Measurements from ENCODE around the gene RAB39A.

RAB39A gene

GRCh38 chr11:108003623-108004022, 75.4 kb downstream of the RAB39A start:
- no peaks in the 10 kb centered on the region for H3K79me1 ChIP-seq (ENCODE audit: low read length)
- no CpG with 5 or more reads among the region's 5 CpGs for WGBS (ENCODE audit: extremely low coverage, insufficient coverage, low lambda C conversion rate)

GRCh38 chr11:108007819-108008218, 79.6 kb downstream of the RAB39A start:
- Histone ChIP-seq H3K79me2 (ENCODE audit: control insufficient read depth, insufficient read depth, low read length) (peaks cover 19% of the 10 kb centered on the region), H2BK120ac (ENCODE audit: low read depth, low read length) (no peak overlapping the region), H3K18ac (ENCODE audit: low read length) (no peak overlapping the region), H3K9ac (ENCODE audit: low read length) (no peak overlapping the region), H2AK5ac (ENCODE audit: low read length) (no peak overlapping the region), H2BK15ac (replicated peaks; ENCODE audit: low read depth) (no peak overlapping the region), H3K27me3 (ENCODE audit: insufficient read depth, low read length, poor library complexity) (no peaks in the 10 kb centered on the region), H4K5ac (ENCODE audit: low read length) (no peak overlapping the region), H3K4me3 (ENCODE audit: low read length) (no peak overlapping the region), H3K23ac (ENCODE audit: low read length) (no peak overlapping the region), H3K36me3 (ENCODE audit: control insufficient read depth, insufficient read depth, low read length) (no peaks in the 10 kb centered on the region), H3K56ac (ENCODE audit: low read length) (no peak overlapping the region), H3K4me1 (ENCODE audit: control insufficient read depth, low read depth, low read length) (no peaks in the 10 kb centered on the region), H4K8ac (ENCODE audit: low read depth, low read length) (no peak overlapping the region), H3K27ac (ENCODE audit: low read depth, low read length) (no peak overlapping the region), H3K79me1 (ENCODE audit: low read length) (peaks cover 3% of the 10 kb centered on the region), H3K4ac (ENCODE audit: low read depth, low read length) (no peak overlapping the region), H3K4me2 (ENCODE audit: low read length) (no peak overlapping the region), H2BK5ac (ENCODE audit: low read length) (no peak overlapping the region)
- WGBS (ENCODE audit: extremely low coverage, insufficient coverage, low lambda C conversion rate), result no CpG with 5 or more reads among the region's 18 CpGs
- no peak for DNase-seq

More at GRCh38 chr11:108003623-108004022, 75.4 kb downstream of the RAB39A start:
- H2BK120ac ChIP-seq (ENCODE audit: low read depth, low read length), result no peak overlapping the region
- DNase-seq, result no peak
- H3K4me3 ChIP-seq (ENCODE audit: low read length), result no peak overlapping the region
- no peak overlapping the region for H2BK15ac ChIP-seq (replicated peaks; ENCODE audit: low read depth)
- no peak overlapping the region for H3K4ac ChIP-seq (ENCODE audit: low read depth, low read length)
- H3K27ac ChIP-seq (ENCODE audit: low read depth, low read length), result no peak overlapping the region
- no peaks in the 10 kb centered on the region for H3K79me2 ChIP-seq (ENCODE audit: control insufficient read depth, insufficient read depth, low read length)
- H3K4me2 ChIP-seq (ENCODE audit: low read length), result no peak overlapping the region
- no peak overlapping the region for H2AK5ac ChIP-seq (ENCODE audit: low read length)
- no peak overlapping the region for H3K56ac ChIP-seq (ENCODE audit: low read length)
- H2BK5ac ChIP-seq (ENCODE audit: low read length), result no peak overlapping the region
- H3K23ac ChIP-seq (ENCODE audit: low read length), result no peak overlapping the region
- no peak overlapping the region for H3K18ac ChIP-seq (ENCODE audit: low read length)
- H3K9ac ChIP-seq (ENCODE audit: low read length), result no peak overlapping the region
- no peaks in the 10 kb centered on the region for H3K27me3 ChIP-seq (ENCODE audit: insufficient read depth, low read length, poor library complexity)
- H3K36me3 ChIP-seq (ENCODE audit: control insufficient read depth, insufficient read depth, low read length), result no peaks in the 10 kb centered on the region
- H3K4me1 ChIP-seq (ENCODE audit: control insufficient read depth, low read depth, low read length), result no peaks in the 10 kb centered on the region
- H4K5ac ChIP-seq (ENCODE audit: low read length), result no peak overlapping the region
- no peak overlapping the region for H4K8ac ChIP-seq (ENCODE audit: low read depth, low read length)

- Histone ChIP-seq H3K79me2 (ENCODE audit: control insufficient read depth, insufficient read depth, low read length) (peaks cover 23% of the 10 kb centered on the region), H3K4ac (ENCODE audit: low read depth, low read length) (peak within 1 kb of the TSS; percentile 7), H2BK5ac (ENCODE audit: low read length) (peak within 1 kb of the TSS; percentile 85), H2AK5ac (ENCODE audit: low read length) (no peak within 1 kb of the TSS), H3K4me3 (ENCODE audit: low read length) (peak within 1 kb of the TSS; percentile 94), H3K9ac (ENCODE audit: low read length) (peak within 1 kb of the TSS; percentile 100), H4K5ac (ENCODE audit: low read length) (peak within 1 kb of the TSS; percentile 91), H3K79me1 (ENCODE audit: low read length) (peaks cover 5% of the 10 kb centered on the region), H2BK120ac (ENCODE audit: low read depth, low read length) (no peak within 1 kb of the TSS), H3K18ac (ENCODE audit: low read length) (peak within 1 kb of the TSS; percentile 10), H3K27ac (ENCODE audit: low read depth, low read length) (peak within 1 kb of the TSS; percentile 13), H3K27me3 (ENCODE audit: insufficient read depth, low read length, poor library complexity) (no peaks in the 10 kb centered on the region), H3K4me1 (ENCODE audit: control insufficient read depth, low read depth, low read length) (no peaks in the 10 kb centered on the region), H3K23ac (ENCODE audit: low read length) (peak within 1 kb of the TSS; percentile 100), H4K8ac (ENCODE audit: low read depth, low read length) (no peak within 1 kb of the TSS), H3K56ac (ENCODE audit: low read length) (peak within 1 kb of the TSS; percentile 100), H3K36me3 (ENCODE audit: control insufficient read depth, insufficient read depth, low read length) (no peaks in the 10 kb centered on the region), H3K4me2 (ENCODE audit: low read length) (peak within 1 kb of the TSS; percentile 94), H2BK15ac (replicated peaks; ENCODE audit: low read depth) (no peak within 1 kb of the TSS)
- peak; percentile 95 for DNase-seq
- WGBS (ENCODE audit: extremely low coverage, insufficient coverage, low lambda C conversion rate), result no CpG with 5 or more reads among the region's 72 CpGs
Measured at GRCh38 chr11:108008656-108009496, 80.6 kb downstream of the RAB39A start, which contains the start of gene CUL5. Gene CUL5, plus strand, starts transcription at chr11:108008898. Its CDS starts 451 bp downstream, at chr11:108009349.

GRCh38 chr11:108009497-108010370, 81.5 kb downstream of the RAB39A start:
- WGBS (ENCODE audit: extremely low coverage, insufficient coverage, low lambda C conversion rate), result no CpG with 5 or more reads among the region's 31 CpGs

GRCh38 chr11:108012139-108012725, 84.0 kb downstream of the RAB39A start:
- no peak for DNase-seq
- no peak overlapping the region for H3K27ac ChIP-seq (ENCODE audit: low read depth, low read length)
- no peak overlapping the region for H4K5ac ChIP-seq (ENCODE audit: low read length)
- WGBS (ENCODE audit: extremely low coverage, insufficient coverage, low lambda C conversion rate), result no CpG with 5 or more reads among the region's 5 CpGs
- H3K4me1 ChIP-seq (ENCODE audit: control insufficient read depth, low read depth, low read length), result no peaks in the 10 kb centered on the region
- no peak overlapping the region for H3K56ac ChIP-seq (ENCODE audit: low read length)
- no peak overlapping the region for H2BK15ac ChIP-seq (replicated peaks; ENCODE audit: low read depth)
- H3K36me3 ChIP-seq (ENCODE audit: control insufficient read depth, insufficient read depth, low read length), result no peaks in the 10 kb centered on the region
- no peak overlapping the region for H3K4ac ChIP-seq (ENCODE audit: low read depth, low read length)
- no peak overlapping the region for H3K4me2 ChIP-seq (ENCODE audit: low read length)
- no peak overlapping the region for H3K9ac ChIP-seq (ENCODE audit: low read length)
- H2BK5ac ChIP-seq (ENCODE audit: low read length), result no peak overlapping the region
- H3K4me3 ChIP-seq (ENCODE audit: low read length), result no peak overlapping the region
- no peak overlapping the region for H4K8ac ChIP-seq (ENCODE audit: low read depth, low read length)
- H2BK120ac ChIP-seq (ENCODE audit: low read depth, low read length), result no peak overlapping the region
- H3K18ac ChIP-seq (ENCODE audit: low read length), result no peak overlapping the region
- no peak overlapping the region for H2AK5ac ChIP-seq (ENCODE audit: low read length)
- no peaks in the 10 kb centered on the region for H3K27me3 ChIP-seq (ENCODE audit: insufficient read depth, low read length, poor library complexity)
- H3K79me1 ChIP-seq (ENCODE audit: low read length), result peaks cover 14% of the 10 kb centered on the region
- H3K23ac ChIP-seq (ENCODE audit: low read length), result no peak overlapping the region
- peaks cover 48% of the 10 kb centered on the region for H3K79me2 ChIP-seq (ENCODE audit: control insufficient read depth, insufficient read depth, low read length)

More at GRCh38 chr11:108009497-108010370, 81.5 kb downstream of the RAB39A start:
- Histone ChIP-seq H3K79me2 (ENCODE audit: control insufficient read depth, insufficient read depth, low read length) (peaks cover 27% of the 10 kb centered on the region), H3K36me3 (ENCODE audit: control insufficient read depth, insufficient read depth, low read length) (no peaks in the 10 kb centered on the region), H3K4ac (ENCODE audit: low read depth, low read length) (peak overlapping the region; percentile 7), H3K18ac (ENCODE audit: low read length) (no peak overlapping the region), H4K5ac (ENCODE audit: low read length) (no peak overlapping the region), H3K4me2 (ENCODE audit: low read length) (peak overlapping the region; percentile 94), H3K27ac (ENCODE audit: low read depth, low read length) (peak overlapping the region; percentile 13), H2BK15ac (replicated peaks; ENCODE audit: low read depth) (no peak overlapping the region), H2BK5ac (ENCODE audit: low read length) (no peak overlapping the region), H2AK5ac (ENCODE audit: low read length) (no peak overlapping the region), H3K4me3 (ENCODE audit: low read length) (peak overlapping the region; percentile 94), H3K4me1 (ENCODE audit: control insufficient read depth, low read depth, low read length) (no peaks in the 10 kb centered on the region), H3K9ac (ENCODE audit: low read length) (peak overlapping the region; percentile 100), H3K27me3 (ENCODE audit: insufficient read depth, low read length, poor library complexity) (no peaks in the 10 kb centered on the region), H3K56ac (ENCODE audit: low read length) (peak overlapping the region; percentile 100), H2BK120ac (ENCODE audit: low read depth, low read length) (no peak overlapping the region), H4K8ac (ENCODE audit: low read depth, low read length) (no peak overlapping the region), H3K23ac (ENCODE audit: low read length) (peak overlapping the region; percentile 99), H3K79me1 (ENCODE audit: low read length) (peaks cover 5% of the 10 kb centered on the region)
- peak; percentile 56 for DNase-seq
